Upper lobe of right lung (tissue), 1 donor: ENCODE results near the gene CCDC88B. TPM values are rescaled to one million over a fixed set of nuclear protein-coding genes. Genes with fewer than 3 reads are reported as not detected.

Source experiments
- ATAC-seq: fragments of 200-7000 bp; cut with Tn5 transposase; one replicate; pipeline ENCODE4 v1.9.1; 2020; ENCODE audit warnings: mild to moderate bottlenecking, moderate library complexity
- DNase-seq: peaks from one replicate; pipeline ENCODE4 v3.0.0-alpha.2; 2020
- H3K27ac ChIP-seq: fragments of 200-600 bp; one replicate; pipeline ENCODE4 v1.8.0; 2022
- H3K27me3 ChIP-seq: fragments of 200-600 bp; one replicate; pipeline ENCODE4 v1.8.0; 2022; ENCODE audit warnings: mild to moderate bottlenecking
- H3K36me3 ChIP-seq: fragments of 200-600 bp; one replicate; pipeline ENCODE4 v1.8.0; 2022
- H3K4me1 ChIP-seq: fragments of 200-600 bp; one replicate; pipeline ENCODE4 v1.8.0; 2022
- H3K4me3 ChIP-seq: fragments of 200-600 bp; one replicate; pipeline ENCODE4 v1.8.0; 2022; ENCODE audit warnings: mild to moderate bottlenecking
- H3K9me3 ChIP-seq: fragments of 200-600 bp; one replicate; pipeline ENCODE4 v1.8.0; 2022
- CTCF ChIP-seq: fragments of 200-600 bp; IDR thresholded peaks from one replicate; pipeline ENCODE4 v1.8.0; 2022; ENCODE audit warnings: antibody characterized with exemption
- intact Hi-C: fragments of 100-400 bp; cut with DNase I; formaldehyde crosslinking; loops from one replicate; pipeline ENCODE4 v1.11.0; 2022
- total RNA-seq: library from RNA; stranded (reverse); fragmentation: NEBNext Ultra II Directional; extraction: Animal tissue kit (Norgen Biotek cat#: 25700); gene quantifications from one replicate; pipeline ENCODE4 v1.2.1, GENCODE V29; 2021
- donor health status: DM: no; HTN: yes; CAD: no; lungs with severe emphysema.

The CCDC88B gene
- total RNA-seq, 1 donor from 2014 or later, result 20.7 TPM

- Histone ChIP-seq H3K4me1 (no peaks in the 10 kb centered on the region), H3K27me3 (no peaks in the 10 kb centered on the region), H3K4me3 (no peak overlapping the region), H3K27ac (no peak overlapping the region), H3K36me3 (peaks cover 5% of the 10 kb centered on the region), H3K9me3 (no peaks in the 10 kb centered on the region)
- no peak for TF ChIP-seq CTCF
- intact Hi-C loops, result no loop called here
- ATAC-seq (no peak), DNase-seq (no peak)
Observed at GRCh38 chr11:64376071-64376470, 36.1 kb downstream of the CCDC88B start.

- H3K9me3 ChIP-seq, result no peaks in the 10 kb centered on the region
- H3K4me3 ChIP-seq, result no peak overlapping the region
- H3K27ac ChIP-seq, result no peak overlapping the region
- peaks cover 14% of the 10 kb centered on the region for H3K27me3 ChIP-seq
- ATAC-seq, result no peak
- H3K36me3 ChIP-seq, result no peaks in the 10 kb centered on the region
- DNase-seq, result no peak
- intact Hi-C loops, result no loop called here
- no peak for TF ChIP-seq CTCF
- no peaks in the 10 kb centered on the region for H3K4me1 ChIP-seq
Observed at GRCh38 chr11:64378335-64378880, 38.4 kb downstream of the CCDC88B start.

- H3K4me1 ChIP-seq, result no peaks in the 10 kb centered on the region
- no peak overlapping the region for H3K27ac ChIP-seq
- no peak for TF ChIP-seq CTCF
- ATAC-seq (no peak), DNase-seq (no peak)
- H3K36me3 ChIP-seq, result no peaks in the 10 kb centered on the region
- H3K4me3 ChIP-seq, result no peak overlapping the region
- no peaks in the 10 kb centered on the region for H3K9me3 ChIP-seq
- intact Hi-C loops, result no loop called here
- H3K27me3 ChIP-seq, result peaks cover 15% of the 10 kb centered on the region
Observed at GRCh38 chr11:64379160-64379559, 39.2 kb downstream of the CCDC88B start.

- Histone ChIP-seq H3K36me3 (no peaks in the 10 kb centered on the region), H3K27ac (no peak overlapping the region), H3K27me3 (peaks cover 15% of the 10 kb centered on the region), H3K4me3 (no peak overlapping the region), H3K9me3 (no peaks in the 10 kb centered on the region), H3K4me1 (no peaks in the 10 kb centered on the region)
- intact Hi-C loops, result no loop called here
- DNase-seq (no peak), ATAC-seq (peak; percentile 4)
- TF ChIP-seq CTCF, result no peak
Observed at GRCh38 chr11:64379817-64380709, 40.1 kb downstream of the CCDC88B start.

GRCh38 chr11:64381350-64381749 lies 41.3 kb downstream of the CCDC88B start:
- H3K4me1 ChIP-seq, result no peaks in the 10 kb centered on the region
- ATAC-seq, result no peak
- H3K4me3 ChIP-seq, result no peak overlapping the region
- no peak overlapping the region for H3K27ac ChIP-seq
- DNase-seq, result no peak
- no peak for TF ChIP-seq CTCF
- peaks cover 15% of the 10 kb centered on the region for H3K27me3 ChIP-seq
- intact Hi-C loops, result no loop called here
- no peaks in the 10 kb centered on the region for H3K9me3 ChIP-seq
- H3K36me3 ChIP-seq, result no peaks in the 10 kb centered on the region
